GM19240 (cell line): Measurements from ENCODE around the gene GADD45GIP1.
"Not testable (repeated sequence)": the region's sequence is repeated elsewhere in the genome, so short reads cannot be mapped to it uniquely, and the experiment has no call there.

Experiments used
- DNase-seq: peaks from one replicate; pipeline ENCODE4 v3.0.0; 2011; ENCODE audit warnings: low spot score; ENCODE audit not compliant: insufficient read length

GADD45GIP1 gene

DNA sequence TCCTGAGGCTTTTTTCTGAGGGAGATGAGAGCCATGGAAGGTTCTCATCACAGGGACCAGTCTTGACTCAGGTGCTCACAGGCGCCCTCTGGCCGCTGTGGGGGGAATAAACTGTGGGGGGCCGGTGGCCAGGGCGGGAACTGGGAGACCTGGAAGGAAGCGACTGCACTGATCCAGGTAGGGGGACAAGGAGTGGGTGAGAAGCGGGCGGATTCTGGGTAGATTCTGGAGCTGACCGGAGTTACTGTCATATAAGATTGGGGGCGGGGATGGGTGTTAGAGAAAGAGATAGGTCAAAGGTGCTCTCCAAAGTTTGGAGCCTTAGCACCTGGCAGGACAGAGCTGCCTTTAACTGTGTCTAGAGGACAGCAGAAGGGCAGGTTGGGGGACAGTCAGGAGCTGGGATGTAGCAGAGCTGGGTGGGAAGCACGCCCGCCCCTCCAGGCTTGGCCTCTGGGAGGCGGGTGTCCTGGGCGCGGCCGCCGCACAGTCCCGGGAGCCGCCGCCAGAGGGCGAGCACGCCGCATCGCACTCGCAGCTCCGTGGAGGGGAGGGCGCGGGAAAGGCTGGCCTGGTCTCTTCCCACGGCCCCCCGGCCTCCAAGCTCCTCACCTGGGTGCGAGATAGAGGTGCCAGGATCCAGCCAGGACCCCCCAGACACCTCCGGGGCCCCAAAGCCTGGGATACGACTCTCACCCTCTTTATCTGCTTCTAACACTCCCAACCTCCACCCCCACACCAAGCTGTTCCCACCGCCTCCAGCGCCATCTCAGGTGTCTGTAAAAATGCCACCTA is 8.2 kb upstream of the GADD45GIP1 start:
- DNase-seq, result peak; percentile 72

- no peak for DNase-seq
These were observed 2.5 kb upstream of the GADD45GIP1 start for GRCh38 chr19:12959481-12959880.

DNA sequence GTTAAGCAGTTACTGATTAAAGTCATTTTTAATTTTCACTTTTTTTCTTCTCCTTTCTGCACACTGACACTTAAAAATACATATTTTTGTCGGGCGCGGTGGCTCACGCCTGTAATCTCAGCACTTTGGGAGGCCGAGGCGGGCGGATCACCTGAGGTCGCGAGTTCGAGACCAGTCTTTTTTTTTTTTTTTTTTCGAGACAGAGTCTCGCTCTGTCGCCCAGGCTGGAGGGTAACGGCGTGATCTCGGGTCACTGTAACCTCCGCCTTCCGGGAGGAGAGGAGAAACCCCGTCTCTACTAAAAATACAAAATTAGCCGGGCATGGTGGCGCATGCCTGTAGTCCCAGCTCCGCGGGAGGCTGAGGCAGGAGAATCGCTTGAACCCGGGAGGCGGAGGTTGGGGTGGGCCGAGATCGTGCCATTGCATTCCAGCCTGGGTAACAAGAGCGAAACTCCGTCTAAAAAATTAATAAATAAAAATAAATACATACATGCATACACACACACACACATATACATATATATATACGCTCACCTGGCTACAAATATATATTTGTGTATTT is 448 bp upstream of the GADD45GIP1 start:
- not testable (repeated sequence) for DNase-seq

DNA sequence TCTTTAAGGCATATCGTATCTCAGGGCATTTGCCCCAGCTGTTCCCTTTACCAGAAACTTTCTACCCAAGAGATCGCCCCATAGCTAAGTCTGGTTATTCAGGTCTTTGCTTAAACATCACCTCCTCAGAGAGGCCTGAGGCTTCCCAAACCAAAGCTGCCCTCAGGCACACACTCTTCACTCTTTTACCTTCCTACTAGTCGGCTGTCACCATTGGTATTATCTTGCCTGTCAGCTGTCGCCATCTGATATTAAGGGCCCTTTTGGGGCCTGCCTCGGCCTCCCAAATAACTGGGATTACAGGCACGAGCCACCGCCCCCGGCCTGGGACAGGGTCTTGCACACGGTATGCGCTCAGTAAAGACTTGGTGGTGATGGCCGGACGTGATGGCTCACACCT is 1.0 kb downstream of the GADD45GIP1 start:
- no peak for DNase-seq

- DNase-seq, result not testable (repeated sequence)
These were observed 1.4 kb downstream of the GADD45GIP1 start for GRCh38 chr19:12955575-12955974.

GRCh38 chr19:12954612-12954962 is 2.4 kb downstream of the GADD45GIP1 start:
- no peak for DNase-seq

- DNase-seq, result no peak
These were observed 3.0 kb downstream of the GADD45GIP1 start for GRCh38 chr19:12953799-12954611.

GRCh38 chr19:12953138-12953798 is 3.8 kb downstream of the GADD45GIP1 start:
- DNase-seq, result no peak

GRCh38 chr19:12952488-12953137 is 4.4 kb downstream of the GADD45GIP1 start:
- no peak for DNase-seq

DNA sequence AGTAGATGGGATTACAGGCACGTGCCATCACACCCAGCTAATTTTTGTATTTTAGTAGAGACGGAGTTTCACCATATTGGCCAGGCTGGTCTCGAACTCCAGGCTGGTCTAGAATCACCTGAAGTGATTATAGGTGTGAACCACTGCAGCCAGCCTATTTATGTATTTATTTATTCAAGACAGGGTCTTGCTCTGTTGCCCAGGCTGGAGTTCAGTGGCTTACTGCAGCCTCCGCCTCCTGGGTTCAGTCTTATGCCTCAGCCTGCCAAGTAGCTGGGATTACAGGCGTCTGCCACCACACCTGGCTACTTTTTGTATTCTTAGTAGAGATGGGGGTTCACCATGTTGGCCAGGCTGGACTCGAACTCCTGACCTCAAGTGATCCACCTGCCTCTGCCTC is 5.0 kb downstream of the GADD45GIP1 start:
- not testable (repeated sequence) for DNase-seq

GRCh38 chr19:12949363-12950283 is 7.4 kb downstream of the GADD45GIP1 start:
- DNase-seq, result no peak

- DNase-seq, result no peak
These were observed 8.2 kb downstream of the GADD45GIP1 start for GRCh38 chr19:12948612-12949362.

DNA sequence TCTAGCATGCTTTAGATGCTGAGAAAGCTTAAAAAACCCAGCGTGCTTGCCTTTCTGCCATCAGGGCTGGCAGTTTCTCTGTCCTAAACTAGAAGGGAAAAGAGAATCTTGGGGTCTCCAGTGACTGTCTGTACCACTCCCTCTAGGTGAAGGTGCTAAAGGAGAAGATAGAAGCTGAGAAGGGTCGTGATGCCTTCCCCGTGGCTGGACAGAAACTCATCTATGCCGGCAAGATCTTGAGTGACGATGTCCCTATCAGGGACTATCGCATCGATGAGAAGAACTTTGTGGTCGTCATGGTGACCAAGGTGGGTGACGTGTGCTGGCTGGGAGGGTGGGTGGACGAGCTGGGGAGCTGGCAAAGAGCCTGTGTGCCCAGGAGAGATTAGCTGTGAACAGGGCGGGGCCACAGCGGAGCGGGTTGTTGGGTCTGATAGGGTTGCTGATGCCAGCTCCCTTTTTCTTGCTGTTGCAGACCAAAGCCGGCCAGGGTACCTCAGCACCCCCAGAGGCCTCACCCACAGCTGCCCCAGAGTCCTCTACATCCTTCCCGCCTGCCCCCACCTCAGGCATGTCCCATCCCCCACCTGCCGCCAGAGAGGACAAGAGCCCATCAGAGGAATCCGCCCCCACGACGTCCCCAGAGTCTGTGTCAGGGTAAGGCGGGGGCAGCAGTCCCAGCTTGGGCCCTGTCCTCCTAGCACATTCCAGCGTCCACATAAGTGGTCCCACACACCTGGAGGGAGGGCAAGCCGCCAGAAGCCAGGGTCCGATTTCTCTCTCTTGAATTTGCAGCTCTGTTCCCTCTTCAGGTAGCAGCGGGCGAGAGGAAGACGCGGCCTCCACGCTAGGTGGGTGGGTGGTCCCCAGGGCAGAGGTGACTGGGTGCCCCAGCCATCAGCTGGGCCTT is 9.1 kb downstream of the GADD45GIP1 start:
- no peak for DNase-seq

DNA sequence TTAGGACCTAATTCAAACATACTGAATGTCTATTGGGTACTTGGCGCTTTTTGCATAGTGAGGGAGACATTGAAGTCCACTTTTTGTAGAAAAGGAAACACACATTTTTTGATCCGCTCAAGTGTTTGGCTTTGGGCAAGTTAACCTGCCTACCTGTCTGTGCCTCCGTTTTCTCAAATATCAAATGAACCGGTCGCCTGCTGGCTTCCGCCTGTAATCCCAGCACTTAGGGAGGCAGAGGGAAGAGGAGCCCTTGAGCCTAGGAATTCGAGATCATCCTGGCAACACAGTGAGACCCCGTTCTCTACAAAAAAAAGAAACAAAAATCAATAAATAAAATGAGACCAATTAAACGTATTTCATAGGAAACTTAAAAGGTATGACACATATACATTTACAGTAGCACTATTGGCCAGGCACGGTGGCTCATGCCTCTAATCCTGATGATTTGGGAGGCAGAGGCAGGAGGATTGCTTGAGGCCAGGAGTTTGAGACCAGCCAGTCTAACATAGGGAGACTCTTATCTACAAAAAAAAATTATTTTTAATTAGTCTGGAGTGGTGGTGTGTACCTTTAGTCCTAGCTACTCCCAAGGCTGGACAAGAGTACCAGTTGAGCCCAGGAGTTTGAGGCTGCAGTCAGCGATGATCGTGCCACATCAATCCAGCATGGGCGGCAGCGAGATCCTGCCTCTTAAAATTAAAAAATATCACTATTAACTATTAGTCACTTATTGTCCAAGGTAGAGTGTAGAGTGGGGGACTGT is 10.1 kb downstream of the GADD45GIP1 start:
- no peak for DNase-seq

DNA sequence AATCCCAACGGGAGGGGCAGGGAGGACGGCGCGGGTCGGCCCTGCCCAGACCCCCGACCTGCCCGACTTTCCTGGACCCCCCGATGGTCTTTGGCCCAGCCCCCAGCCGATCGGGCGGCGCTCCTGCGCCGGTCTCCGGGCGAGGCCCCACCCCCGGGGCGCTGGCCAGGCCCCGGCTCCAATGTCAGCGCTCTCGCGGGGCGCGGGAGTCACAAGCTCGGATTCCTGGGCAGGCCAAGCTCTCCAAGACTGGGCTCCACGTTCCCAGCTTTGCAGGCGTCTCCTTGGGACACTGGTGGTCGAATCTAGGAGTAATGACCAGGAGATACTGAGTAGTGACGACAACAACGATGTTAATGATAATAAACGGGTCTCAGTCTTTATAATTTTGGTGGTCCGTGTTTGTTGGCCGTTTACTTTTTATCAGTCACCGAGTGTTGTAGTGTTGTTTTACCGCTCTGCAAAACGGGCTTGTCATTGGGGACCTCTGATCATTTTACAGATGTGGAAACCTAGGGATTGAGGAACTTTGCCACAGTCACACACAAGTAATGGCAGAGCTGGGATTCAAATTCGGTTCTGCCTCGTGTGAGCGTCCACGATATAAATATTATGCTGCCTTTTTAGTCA is 10.8 kb downstream of the GADD45GIP1 start:
- DNase-seq, result no peak

DNA sequence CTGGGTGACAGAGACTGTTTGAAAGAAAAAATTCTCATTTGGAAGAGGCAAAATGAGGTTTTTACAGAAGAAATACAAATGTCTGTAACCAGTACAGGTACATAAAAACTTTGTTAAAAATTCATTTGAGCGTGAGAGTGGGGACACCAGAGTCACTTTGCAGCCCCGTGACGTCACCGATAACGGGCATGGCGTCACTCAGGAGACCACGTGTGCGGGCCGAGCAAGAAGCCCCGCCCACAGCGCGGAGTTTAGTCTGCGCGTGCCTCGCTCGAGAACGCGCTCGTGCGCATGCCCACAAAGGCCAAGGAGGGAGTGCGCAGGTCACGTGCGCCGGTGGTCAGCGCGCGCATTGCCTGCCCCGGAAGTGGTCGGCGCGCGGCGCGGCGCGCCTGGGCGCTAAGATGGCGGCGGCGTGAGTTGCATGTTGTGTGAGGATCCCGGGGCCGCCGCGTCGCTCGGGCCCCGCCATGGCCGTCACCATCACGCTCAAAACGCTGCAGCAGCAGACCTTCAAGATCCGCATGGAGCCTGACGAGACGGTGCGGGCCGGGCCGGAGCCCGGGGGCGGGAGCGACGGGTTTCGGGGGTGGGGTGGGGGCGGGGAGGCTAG is 11.4 kb downstream of the GADD45GIP1 start, which contains the start of gene RAD23A:
TSS of gene RAD23A (plus strand) at position 384 of the 613 bp plus-strand sequence. CDS start at position 471, 87 bp downstream.
- DNase-seq, result peak; percentile 74
